ENCODE measurements around the gene SETD3. TPM values are rescaled to one million over a fixed set of nuclear protein-coding genes. Genes with fewer than 3 reads are reported as not detected.

SETD3 gene
- 42.6 and 53.8 TPM in 2 replicates for total RNA-seq

GRCh38 chr14:99479906-99480869, at the start of gene SETD3:
Gene SETD3 (minus strand): TSS chr14:99480859. CDS start chr14:99465805, 15,054 bp downstream.

GRCh38 chr14:99480917-99481744, 472 bp upstream of the SETD3 start, which contains the start of gene CCNK:
Gene CCNK (plus strand): TSS chr14:99481409. CDS start chr14:99492678, 11,269 bp downstream.

Other genes starting within 250 kb of the SETD3 start
- gene BCL11B, start 208.7 kb downstream of the SETD3 start, total RNA-seq, result 0.09 and 0.18 TPM in 2 replicates
- gene CCNK, start 550 bp upstream of the SETD3 start, total RNA-seq, result 25.8 and 38.6 TPM in 2 replicates
- 13.3 and 21.9 TPM in 2 replicates for gene CCDC85C, start 123.3 kb upstream of the SETD3 start, total RNA-seq
- 2.0 and 4.4 TPM in 2 replicates for gene HHIPL1, start 164.3 kb upstream of the SETD3 start, total RNA-seq
- gene CYP46A1, start 203.4 kb upstream of the SETD3 start, total RNA-seq, result 0.09 TPM in 2 replicates